GM21576 (cell line): ENCODE results near the gene TTLL10.

Experiments
- ATAC-seq: cut with Tn5 transposase; IDR thresholded peaks from one replicate; pipeline ENCODE4 v1.9.1; 2021; ENCODE audit warnings: mild to moderate bottlenecking, moderate library complexity; ENCODE audit not compliant: unreplicated experiment

Gene TTLL10, protein sequence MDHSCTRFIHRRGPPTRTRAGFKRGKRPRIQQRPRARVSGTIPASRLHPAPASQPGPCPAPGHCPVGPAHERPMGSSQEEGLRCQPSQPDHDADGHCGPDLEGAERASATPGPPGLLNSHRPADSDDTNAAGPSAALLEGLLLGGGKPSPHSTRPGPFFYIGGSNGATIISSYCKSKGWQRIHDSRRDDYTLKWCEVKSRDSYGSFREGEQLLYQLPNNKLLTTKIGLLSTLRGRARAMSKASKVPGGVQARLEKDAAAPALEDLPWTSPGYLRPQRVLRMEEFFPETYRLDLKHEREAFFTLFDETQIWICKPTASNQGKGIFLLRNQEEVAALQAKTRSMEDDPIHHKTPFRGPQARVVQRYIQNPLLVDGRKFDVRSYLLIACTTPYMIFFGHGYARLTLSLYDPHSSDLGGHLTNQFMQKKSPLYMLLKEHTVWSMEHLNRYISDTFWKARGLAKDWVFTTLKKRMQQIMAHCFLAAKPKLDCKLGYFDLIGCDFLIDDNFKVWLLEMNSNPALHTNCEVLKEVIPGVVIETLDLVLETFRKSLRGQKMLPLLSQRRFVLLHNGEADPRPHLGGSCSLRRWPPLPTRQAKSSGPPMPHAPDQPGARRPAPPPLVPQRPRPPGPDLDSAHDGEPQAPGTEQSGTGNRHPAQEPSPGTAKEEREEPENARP

GRCh38 chr1:1173793-1174415 is at the start of gene TTLL10:
Gene TTLL10, plus strand, starts transcription at chr1:1173880. Its CDS starts 5,336 bp downstream, at chr1:1179216.
- ATAC-seq = no peak

DNA sequence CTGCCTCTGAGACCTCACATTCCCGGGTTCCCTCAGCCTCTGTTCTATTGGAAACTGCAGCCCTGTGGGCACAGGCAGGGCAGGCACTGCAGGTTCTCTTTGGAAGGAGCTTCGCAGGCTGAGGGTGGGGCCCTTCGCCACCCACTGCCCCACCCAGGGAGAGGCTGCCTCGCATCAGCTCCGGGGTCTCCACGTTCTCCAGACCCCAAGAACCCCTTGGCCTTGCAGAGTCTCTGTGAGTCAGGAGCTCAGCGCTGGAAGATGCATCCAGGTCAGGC is 49.2 kb upstream of the TTLL10 start:
- ATAC-seq = no peak

- ATAC-seq = no peak
These were observed 48.7 kb upstream of the TTLL10 start for GRCh38 chr1:1124786-1125642.

DNA sequence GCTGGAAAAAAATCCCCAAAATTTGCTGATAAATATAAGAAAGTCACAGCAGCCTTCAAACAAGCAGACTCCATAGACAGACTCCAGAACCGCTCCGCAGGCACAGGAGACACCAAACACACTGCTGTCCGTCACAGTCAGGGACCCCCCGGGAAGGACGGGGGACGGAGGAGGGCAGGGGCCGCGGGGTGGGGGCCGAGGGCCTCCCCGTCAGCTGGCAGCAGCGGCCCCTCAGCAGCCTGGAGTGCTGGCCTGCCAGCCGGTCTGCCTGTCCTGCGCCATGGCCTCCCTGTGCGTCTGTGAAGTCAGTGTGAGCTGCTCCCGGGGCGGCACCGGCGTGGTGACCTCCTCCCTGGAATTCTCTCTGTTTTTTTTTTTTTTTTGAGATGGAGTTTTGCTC is 47.7 kb upstream of the TTLL10 start:
- ATAC-seq = no peak

DNA sequence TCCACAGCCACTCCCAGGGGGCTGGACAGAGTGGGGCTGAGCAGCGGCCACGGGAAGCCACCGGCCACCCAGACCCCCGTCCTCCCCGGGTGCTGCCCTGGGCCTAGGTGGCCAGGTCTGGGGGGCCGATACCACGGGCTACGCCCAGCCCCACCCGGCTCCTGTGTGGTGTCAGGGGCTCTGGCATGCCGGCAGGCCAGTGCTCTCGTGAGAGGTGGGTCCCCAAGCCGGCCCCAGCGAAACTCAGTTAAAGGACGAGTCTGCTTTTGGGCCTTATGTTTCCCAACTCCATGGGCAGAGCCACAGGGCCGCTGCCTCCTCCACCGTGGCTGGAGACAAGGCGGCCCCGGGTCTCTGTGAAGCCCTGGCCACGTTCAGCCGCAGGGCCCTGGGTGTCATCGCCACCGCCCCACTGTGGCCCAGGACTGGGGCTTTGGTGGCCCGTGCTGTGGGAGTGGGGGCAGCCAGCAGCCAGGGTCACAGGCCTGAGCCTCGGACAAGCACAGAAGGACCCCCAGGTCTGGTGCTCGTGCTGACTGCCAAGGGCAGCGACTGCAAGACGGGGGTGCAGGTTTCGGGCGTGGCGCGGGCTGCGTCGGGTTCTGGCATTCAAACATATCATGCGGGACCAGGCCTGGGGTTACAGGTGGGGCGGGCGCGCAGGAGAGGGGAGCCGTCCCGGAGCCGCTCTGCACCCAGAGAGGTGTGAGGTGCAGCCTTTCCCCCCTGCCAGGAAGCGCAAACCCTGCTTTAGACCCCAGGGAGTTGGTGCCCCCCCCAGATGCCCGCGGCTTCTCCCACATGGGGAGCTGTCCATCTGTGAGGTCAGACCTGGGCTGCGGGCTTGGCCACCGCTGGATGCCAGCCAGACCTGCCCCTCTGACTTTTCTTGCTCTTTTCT is 45.9 kb upstream of the TTLL10 start:
- ATAC-seq = no peak

DNA sequence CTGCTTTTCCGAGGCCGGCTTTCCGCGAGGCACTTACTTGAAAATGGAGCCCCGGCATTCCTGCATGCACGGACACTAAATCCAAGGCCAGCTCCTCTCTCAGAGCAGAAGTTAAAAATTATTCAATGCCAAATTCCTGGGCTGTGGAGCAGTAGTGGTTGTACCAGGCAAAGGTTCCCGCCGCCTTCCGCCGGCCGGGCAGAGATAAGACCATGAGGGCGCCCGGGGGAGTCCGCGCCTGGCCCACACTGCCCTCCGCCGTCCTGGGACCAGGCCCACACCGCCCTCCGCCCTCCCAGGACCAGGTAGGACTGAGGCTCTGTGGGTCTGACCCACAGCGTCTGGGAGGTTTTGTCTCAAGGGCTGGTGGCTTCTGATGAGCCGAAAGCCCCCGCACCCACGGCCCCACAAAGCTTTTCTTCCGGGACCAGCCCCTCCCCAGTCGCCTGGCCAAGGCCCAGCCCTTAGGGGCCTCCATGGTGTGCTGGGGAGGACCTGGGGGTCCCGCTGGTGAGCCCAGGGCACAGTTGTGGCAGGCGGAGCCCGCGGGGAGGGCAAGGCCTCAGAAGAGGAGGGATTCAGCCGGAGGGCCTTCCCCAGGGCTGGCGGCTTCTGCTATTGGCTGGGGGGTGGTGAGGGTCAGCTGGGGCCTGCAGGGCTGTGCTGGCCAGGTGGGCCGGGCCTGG is 45.1 kb upstream of the TTLL10 start:
- ATAC-seq = no peak

- no peak for ATAC-seq
These were observed 44.3 kb upstream of the TTLL10 start for GRCh38 chr1:1129381-1129821.

DNA sequence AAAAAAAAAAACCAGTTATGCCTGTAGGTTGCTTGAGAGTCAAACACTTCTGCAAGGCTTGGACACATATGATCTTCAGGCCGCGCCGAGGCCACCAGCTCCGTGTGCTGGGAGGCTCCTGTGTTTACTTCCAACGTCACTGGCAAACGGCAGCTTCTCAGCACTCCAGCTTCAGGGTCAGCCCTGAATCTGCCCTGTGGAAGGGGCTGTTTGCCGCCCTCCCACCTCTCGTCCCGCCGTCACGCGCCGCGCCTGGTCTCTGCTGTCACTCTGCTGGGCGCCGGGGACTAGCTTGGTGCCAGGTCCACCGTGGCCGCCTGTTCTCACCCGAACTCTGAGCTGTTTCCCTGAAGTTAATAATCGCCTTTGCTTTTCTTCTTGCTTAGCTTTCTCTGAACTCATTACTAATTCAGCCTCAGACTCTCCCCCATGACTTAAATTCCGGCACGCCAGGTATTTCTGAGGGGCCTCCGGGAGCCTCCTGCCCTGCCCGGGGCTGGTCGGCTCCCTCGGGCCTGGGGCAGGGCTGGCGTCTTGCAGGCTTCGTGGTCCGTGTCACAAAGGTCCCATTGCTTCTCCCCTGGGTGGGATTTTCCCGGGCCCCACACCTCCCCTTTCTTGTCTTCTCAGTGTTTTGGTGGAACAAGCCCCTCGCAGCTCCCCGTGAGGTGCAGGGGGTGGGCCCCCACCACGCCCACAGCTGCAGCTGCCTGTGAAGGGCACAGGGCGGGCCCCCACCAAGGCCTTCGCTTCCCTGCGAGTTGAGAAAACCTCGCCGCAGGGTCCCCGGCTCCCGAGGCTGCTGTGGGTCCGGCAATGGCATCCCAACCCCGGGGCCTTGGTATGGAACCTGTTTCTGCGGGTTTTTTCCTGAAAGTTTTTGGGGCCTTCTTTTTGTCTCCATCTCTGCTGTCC is 43.2 kb upstream of the TTLL10 start:
- no peak for ATAC-seq

DNA sequence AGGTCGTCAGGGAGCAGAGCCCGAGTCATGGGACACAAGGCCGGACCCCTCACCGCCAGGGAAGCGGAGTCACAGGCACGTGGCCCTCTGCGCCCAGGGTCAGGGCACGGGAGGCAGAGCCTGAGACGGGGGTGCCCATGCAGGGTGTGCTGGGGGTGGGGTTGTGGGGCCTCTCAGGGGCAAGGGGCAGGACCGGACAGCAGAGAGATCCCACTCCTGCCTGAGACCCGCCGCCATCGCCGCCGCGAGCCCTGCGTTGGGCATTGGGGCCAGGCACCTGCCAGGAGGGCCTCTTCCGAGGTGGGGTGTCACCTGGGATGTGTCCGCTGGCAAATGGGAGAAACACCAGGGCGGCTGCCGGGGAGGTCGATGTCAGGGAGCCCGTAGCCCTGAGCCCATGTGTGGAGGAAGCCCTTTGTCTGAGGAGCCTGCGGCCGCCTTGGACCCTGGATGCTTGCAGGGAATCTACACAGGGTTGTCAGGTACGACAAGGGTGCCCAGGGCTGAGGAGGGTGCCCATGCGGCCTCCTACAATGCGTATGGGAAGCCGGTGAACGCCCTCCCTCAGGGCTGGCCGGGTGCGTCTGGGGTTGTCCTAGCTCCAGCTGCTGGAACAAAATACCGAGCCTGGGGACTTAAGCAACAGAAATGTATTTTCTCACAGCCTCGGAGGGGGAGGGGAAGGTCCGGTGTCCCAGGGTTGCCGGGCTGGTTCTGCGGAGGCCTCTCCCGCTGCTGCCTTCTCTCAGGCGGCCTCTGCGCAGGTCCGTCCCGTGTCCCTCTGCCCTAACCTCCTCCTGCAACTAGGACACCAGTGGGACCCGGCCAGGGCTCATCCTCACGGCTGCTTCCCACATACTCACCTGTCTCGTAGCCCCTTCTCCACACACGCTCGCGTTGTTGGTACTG is 41.4 kb upstream of the TTLL10 start:
- ATAC-seq = no peak

DNA sequence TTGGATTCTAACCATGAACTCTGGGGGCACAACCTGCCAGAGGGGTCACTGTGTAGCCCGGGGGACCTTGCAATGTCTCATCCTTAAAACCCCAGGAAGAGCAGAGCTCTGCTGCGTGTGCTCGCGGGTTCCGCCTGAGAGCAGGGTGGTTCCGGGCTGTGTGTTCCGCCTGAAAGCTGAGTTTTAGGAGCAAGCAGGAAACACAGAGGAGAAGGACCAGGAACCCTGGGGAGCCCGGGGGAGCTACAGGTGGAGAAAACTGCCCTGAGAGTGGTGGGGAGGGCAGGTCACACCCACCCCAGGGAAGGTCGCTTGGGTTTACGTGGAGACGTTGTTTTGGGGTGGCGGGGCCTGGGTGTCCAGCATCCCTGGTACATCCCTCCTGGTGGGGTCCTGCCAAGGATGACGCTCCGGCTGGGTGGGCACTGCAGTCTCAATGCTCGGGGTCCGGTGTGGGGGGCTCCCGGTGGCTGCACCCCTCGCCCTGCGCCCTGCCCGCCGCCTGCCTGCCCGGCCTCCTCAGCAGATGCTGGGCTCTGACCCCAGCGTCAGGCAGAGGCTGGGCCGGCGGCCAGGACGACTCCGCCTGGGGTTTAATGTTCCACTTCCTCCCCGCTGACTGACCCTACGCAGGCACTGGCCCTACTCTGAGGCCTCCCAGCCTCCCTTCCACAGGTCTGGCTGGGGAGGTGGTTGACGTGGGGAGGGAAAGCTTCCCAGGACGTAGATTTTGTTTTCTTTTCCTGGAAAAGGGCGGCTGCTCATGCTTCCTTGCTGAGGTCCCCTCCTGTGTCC is 40.5 kb upstream of the TTLL10 start:
- ATAC-seq = no peak

DNA sequence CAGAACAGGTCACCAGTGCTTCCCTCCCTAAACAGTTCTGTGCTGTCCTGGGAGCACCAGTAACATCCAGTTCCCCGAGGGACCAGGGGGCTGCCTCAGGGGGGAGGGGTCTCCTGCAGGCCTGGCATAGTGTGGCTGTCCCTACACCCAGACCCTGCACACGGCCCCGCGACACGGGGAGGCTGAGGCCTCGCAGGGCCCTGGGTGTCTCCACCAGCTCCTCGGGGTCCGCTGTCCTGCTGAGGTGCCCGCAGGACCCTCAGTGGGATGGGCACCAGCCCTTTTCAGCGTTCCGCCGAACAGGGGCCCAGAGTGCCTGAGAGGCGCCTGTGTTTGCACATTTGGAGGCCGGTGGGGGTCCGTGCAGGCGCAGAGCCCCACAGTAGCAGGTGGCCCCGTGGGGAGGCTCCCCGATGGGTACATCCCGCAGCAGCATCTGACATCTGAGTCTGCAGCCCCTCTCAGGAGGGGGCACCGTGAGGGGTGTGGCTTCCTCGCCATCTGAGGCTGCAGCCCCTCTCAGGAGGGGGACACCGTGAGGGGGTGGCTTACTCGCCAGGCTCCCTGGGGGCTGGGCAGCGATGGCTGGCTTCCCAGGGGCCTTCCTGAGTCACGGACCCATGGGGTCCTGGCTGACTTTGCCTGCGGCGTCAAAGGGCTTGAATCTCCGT is 39.2 kb upstream of the TTLL10 start:
- no peak for ATAC-seq

GRCh38 chr1:1135339-1136136 is 38.1 kb upstream of the TTLL10 start:
- ATAC-seq = no peak

DNA sequence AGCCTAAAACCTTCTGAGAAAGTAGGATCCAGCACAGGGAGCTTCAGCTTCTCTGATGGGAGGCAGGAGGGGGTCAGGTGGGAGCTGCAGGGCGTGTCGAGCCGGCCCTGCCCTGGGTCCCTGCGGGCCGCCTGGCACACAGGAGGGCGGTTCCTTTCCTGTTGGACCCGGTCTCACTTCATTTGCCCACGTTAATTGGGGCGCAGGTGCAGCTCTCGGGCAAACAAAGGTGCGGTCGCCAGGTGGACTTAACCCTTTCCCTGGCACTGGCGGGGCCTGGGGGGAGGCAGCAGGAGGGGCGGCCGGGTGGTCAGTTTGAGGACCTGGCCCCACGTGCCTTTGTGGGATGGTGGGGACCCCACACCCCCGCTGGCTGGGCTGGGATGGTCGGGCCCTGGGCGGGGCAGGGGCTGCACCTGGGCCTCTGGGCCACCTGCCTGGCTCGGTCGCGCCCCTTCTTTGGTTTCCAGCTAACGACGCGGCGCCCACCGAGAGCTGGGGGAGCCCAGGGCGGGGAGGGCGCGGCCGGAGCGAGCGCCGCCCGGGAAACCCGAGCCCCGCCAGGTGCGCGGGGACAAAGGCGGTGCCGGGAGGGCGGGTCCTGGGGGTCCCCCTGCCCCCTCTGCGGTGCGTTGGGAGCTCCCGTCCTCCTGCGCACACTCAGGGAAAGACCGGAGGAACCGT is 37.0 kb upstream of the TTLL10 start:
- ATAC-seq = no peak

DNA sequence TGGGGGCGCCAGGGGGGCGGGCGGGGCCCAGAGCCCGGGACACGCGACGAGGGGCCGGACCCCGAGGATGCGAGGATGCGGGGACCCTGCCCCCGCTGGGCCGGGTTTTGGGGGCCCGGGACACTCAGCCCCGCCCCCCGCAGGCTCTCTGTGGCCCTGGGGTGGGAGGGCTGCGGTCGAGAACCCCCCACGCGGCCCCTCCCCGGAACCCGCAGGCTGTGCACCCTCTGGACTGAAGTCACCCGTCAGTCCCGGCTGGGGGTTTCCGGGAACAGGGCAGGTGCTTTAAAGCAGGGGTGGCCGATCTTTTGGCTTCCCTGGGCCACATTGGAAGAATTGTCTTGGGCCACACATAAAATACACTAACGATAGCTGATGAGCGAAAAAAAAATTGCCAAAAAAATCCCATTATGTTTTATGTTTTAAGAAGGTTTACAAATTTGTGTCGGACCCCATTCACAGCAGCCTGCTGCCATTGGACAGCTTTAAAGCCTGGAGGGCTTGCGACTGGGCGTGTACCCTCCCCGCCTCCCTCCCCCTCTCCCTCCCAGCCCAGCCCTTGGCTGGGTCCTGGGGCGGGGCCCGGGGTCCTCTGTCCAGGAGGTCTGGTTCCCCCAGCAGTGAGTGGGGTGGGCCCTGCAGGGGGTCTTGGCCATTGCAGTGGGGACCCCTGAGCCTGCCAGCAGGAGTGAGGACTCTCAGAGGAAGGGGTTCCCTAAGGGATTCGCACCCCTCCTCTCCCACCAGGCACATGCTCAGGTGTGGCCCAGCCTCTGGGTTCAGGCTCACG is 36.2 kb upstream of the TTLL10 start:
- peak; percentile 64 for ATAC-seq
